DMS53 treated with DMSO at 0.1 percent for 48 hours (cell line): ENCODE results near the gene TSHZ3.

Source experiments
- DNase-seq: peaks from one replicate; lab custom pipeline; 2025; ENCODE audit not compliant: unreplicated experiment; lab: John Stamatoyannopoulos, UW

Gene TSHZ3

DNA sequence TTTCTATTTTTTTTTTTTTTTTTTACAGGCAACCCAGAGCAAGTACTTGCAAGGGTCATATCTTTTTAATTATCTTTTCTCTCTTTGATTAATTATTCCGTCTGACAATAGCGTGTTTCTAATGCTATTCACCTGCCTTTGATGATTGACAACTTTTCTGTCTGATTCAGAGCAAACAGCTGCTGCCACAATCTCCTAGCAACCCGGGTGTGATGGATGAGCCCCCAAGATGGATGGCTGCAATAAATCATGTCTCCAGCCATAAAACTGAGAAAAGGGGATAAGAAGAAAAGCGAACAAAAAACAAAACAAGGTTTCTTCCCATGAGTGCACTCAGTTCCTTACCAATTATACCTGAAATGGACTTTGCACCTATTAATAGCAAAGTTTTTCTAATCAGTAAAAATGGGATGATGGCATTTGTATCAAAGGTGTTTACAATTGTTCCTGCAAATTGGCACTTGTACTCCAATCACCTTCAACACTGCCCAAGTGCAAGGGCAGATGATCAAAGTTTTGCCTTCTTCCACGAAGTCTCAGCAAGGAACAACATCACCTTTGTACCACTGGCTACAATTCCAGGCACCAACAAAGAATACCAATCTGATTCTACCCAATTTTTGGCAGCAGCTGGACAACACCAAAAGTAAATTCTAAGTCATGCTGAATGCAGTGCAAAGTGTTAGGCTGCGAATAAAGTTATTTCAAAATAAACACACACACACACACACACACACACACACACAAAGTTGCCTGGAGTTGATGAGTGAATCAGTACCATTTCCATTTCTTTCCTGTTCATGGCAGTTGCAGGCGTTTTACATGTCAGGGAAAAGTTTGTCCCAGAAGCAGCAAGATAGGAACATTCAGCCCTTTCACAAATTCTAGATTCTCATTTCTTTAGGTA lies 12.0 kb downstream of the TSHZ3 start:
- DNase-seq: no peak

GRCh38 chr19:31335716-31336115 lies 13.5 kb downstream of the TSHZ3 start:
- DNase-seq: no peak

DNA sequence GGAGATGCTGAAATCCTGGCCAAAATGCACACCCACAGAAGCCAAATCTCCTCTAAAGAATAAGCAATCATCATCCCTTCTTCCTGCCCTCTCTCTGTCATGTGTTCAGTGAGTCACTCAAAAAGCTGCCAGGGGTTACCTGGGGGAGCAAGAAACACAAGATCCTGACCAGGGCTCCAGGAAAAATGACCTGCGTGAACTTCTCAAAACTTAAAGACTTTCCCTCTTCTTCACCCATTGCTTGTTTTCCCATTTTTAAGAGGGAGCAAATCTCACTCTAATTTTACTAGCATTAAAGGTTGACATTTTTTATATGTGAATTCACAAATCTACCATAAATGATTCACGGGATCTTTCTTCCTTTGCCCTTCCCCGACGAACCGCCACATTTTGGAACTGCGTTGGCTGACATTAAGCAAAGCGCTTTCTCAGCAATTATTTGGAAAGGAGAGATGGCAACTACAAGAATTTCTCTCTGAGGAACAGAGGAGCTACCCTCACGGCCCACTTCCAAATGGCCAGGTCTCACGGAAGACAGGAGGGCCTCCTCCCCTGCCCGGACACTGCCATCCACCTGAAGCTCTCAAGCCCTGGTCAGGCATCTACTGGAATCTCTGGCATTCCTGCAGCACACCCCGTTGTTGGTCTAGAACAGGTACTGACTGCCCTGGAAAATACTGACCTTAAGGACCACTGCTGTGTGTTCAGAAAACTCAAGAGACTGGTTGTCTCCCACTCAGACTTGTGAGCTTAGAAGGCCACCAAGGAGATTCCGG lies 14.2 kb downstream of the TSHZ3 start:
- no peak for DNase-seq

DNA sequence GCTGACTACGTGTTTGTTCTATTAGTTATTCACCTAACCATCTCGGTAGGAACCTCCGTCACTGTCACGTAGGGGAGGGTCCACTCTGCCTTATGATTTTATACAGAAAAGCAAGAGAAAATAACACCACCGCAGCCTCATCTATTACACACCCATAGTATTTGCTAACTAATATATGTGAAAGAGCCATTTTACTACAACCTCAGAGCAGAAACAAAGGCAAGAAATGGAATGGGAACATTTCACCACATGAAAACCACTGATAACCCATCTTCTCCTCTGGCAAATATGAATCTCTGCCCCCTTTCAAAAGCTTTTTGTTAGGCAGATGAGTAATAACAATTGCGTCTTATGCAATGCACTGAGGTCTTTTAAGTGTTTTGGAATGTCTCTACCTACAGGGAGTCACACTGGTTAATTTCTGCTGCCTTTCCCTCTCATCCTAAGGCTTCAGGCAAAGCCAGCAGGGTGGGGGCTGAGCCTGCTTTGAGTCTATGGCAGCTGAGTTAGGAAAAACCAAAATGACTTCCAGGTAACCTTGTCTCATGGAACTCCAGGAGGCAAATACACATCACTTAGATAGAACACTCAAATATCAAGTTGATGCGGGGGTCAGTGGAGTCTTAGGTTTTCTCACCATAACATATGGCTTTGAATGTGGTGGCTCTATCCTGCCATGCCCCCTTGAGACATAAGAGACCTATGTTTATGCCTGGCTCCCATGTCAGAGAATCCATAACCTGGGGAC lies 15.0 kb downstream of the TSHZ3 start:
- DNase-seq: no peak

GRCh38 chr19:31332096-31332495 lies 17.1 kb downstream of the TSHZ3 start:
- DNase-seq: no peak

DNA sequence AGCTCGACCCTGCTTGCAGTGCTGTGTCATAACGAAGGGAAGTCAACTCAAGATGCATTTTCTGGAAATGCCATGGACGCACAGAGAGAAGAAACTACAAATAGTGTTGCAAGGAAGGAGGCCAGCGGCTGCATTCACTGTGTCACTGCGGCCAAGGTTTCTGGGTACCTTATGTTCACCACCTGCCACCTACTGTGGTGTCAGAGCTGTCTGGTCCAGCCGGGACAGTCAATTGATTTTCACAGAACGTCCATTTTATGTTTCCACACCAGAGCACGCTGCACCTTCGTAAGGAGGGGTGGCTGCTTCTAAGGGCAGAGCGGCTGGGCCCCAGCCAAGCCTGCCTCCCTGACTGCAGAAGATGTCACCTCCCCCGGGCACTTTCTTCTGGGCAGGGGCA lies 17.7 kb downstream of the TSHZ3 start:
- no peak for DNase-seq

- DNase-seq: no peak
Measured at GRCh38 chr19:31330761-31331160, 18.5 kb downstream of the TSHZ3 start.

DNA sequence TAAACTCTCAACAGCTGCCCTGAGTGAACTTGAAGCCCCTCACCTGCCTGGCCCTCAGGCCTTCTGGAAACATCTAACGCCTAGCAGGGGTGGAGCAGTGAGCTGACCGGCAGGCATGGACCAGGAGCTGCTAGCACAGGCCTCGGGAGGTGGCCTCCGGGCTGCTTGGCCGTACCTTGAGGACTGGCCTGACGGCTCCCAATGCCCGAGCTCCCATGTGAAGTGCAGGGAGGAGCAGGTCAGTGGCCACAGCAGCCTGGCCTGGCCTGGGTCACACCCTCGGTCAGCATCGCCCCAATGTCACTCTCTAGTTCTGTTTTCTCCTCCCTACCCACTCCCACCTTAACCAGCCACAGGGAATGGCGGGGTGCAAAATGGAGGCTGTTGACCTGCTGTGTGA lies 19.0 kb downstream of the TSHZ3 start:
- no peak for DNase-seq

GRCh38 chr19:31329819-31330218 lies 19.4 kb downstream of the TSHZ3 start:
- no peak for DNase-seq

GRCh38 chr19:31328238-31328637 lies 21.0 kb downstream of the TSHZ3 start:
- DNase-seq: no peak

GRCh38 chr19:31326329-31327028 lies 22.8 kb downstream of the TSHZ3 start:
- no peak for DNase-seq

DNA sequence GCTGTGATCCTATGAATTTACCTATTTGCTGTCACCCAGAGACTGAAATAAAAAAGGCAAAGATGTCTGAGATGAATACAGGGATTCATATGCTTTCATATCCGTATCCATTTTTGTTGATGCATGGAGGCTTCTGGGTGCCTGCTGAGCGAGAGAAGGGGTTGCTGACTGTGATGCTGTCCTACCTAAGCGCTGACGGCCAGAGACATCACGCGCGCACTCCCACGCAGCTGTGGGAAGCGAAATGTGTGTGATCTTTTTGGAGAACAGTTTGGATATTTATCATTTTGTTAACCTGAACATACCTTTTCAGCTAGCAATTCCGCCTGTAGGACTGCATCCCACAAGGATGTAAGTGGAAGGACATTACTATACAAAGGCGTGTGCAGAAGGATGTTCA lies 23.9 kb downstream of the TSHZ3 start:
- no peak for DNase-seq

DNA sequence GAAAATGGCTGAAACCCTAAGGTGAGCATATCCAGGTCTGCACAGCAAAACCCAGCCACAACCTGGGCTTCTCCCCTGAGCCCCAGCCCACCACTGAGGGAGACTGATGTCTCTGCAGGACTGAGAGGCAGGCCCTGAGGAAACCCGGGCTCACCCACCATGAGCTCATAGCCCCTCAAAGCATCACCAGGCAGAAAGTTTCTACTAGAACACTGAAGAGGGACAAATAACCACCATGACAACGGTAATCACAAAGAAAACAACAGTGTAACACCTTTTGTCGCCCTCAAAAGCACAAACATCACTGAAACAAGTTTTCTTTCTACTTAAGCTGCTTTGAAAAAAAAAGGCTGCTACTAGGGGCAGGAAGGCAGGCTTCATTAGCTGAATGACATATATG lies 29.8 kb downstream of the TSHZ3 start:
- no peak for DNase-seq

- DNase-seq: no peak
Measured at GRCh38 chr19:31318790-31319425, 30.3 kb downstream of the TSHZ3 start.

DNA sequence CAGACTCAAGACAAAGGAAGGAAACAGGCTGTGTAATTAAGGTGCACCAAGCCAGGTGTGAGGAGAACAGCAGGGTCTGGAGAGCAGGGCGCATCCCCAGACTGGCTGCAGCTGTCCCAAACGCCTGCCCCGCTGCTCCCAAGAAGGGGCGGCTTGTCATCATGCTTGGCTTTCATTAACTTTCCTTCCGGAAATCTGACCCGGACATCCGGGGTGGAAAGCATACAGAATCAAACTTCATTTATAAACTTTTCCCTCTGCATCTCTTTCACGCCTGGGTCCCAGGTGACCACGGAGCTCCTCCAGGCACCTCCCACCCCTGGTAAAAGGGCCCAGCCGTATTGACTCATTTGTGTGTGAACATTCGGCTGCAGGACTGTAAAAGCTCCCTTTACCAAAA lies 31.7 kb downstream of the TSHZ3 start:
- no peak for DNase-seq

GRCh38 chr19:31317093-31317492 lies 32.1 kb downstream of the TSHZ3 start:
- no peak for DNase-seq

DNA sequence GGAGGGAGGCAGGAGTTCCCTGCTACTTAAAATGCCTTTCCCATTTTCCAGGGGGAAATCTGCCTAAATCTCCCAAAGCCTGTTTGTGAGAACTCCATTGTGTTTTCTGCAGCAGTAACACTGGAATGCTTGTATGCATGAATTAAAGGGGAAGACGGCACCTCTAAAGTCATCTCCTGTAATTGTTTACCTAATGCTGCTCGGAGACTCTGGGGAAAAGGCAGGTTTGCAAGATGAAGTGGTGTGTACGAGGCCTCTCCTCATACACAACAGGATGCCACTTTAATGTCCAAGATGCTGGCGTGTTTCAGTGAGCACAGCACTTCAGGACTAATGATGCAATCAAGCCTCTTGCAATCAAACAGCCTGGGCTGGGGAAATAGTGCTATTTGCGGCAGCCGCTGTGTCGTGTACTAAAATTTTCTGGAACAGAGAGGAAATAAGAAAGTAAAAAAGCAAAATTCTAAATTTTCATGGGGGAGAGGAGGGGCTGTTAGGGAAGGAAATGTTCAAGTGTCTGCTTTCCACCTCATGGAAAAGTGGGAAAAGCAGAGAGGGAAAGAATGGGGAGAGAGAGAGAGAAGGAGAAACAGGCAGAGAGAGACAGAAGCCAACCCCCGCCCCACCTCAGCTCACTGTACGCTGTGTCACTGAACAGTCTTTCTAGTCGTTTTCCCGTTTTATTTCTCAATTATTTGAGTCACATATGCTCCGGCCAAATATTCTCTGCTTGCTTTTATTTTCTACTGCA lies 32.9 kb downstream of the TSHZ3 start:
- no peak for DNase-seq

DNA sequence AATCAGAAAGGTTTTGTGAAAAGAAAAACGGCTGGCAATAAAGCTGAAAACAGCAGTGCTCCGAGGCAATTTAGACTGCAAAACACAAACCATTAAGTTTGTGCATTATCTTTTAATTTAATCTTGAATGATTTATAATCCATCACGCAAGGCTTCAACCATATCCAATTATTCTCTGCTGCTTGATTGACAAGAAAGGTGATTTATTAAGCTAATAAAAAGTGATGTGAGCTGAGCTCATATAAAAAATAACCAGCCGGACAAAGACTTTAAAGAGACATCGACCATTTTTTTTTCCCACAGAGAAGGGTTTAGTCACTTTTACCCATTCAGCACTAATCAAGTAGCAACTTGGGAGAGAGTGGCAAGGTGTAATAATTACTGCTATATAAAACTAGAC lies 33.6 kb downstream of the TSHZ3 start:
- DNase-seq: no peak

DNA sequence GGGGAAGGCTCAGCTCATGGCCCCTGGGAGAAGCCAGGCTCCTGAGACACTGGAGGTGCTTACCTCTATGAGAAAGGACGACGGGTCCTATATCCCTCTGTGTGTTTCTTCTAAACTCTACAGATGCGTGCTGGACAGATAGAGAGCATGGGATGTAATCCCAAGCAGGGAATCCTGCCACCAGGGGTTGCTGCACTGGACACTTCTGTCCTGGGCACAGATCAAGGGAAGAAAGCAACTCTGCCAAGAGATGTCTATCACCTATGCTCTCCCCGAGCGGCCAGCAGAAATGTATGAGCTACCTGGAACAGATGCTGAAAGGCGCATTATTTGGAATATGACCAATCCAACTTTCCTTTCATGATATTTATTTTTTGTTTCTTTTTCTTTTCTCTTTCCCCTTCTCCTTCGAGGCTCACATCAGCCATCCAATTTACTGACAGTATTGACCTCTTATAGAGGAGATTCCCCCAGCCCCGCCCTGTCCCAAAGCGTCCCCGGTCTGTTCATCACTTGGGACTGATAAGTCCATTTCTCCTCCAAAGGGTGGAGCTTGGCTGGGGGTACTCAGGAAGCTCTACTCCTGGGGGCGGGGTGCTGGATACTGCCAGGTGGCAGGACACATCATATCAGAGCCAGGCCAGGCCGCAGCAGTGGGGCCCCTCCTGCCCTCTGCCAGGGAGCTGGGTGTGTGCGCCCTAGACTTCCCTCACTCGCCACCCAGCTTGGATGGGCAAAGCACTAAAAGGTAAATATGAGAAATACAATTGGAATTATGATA lies 34.2 kb downstream of the TSHZ3 start:
- DNase-seq: no peak
